Measurements from ENCODE around the gene TRIOBP.

DNA sequence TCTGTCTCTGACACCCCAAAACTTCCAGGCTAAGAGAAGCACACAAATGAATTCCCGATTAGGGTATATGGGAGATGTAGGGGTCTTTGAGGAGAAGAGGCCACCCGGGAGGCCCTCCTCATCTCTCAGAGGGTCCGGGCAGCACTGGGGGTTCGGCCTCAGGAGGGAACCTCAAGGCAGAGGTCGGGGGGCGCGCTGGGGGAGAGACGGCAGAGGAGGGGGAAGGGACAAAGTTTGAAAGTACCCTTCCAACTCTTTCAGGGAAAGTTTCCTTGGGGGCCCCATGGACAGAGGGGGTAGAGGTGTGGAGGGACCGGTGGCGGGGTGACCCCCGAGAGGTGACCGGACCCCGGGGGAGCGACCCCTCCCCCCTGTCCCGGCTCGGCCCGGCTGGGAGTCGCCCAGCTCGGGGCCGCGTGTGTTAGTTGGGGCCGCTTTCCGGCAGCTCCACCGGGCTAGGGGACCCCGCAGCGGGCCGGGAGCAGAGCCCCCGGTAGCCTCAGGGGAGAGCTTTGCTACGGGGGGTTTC is 107.6 kb downstream of the TRIOBP start:
- TF ChIP-seq SMAD9 (CRISPR knock-in tag; IDR thresholded peaks at IDR 0.05) (0 out of 2 replicates have a peak, but pooled peaks have one; percentile 4), MEF2D (CRISPR knock-in tag; IDR thresholded peaks at IDR 0.05) (no peak), RFX5 (IDR thresholded peaks at IDR 0.05; ENCODE audit: low read depth, low read length) (no peak), SIN3A (IDR thresholded peaks at IDR 0.05; ENCODE audit: borderline replicate concordance, low read depth, low read length) (no peak), POLR2AphosphoS5 (IDR thresholded peaks at IDR 0.05; ENCODE audit: low read depth, low read length) (no peak)
- TF ChIP-seq, protein P1, sequence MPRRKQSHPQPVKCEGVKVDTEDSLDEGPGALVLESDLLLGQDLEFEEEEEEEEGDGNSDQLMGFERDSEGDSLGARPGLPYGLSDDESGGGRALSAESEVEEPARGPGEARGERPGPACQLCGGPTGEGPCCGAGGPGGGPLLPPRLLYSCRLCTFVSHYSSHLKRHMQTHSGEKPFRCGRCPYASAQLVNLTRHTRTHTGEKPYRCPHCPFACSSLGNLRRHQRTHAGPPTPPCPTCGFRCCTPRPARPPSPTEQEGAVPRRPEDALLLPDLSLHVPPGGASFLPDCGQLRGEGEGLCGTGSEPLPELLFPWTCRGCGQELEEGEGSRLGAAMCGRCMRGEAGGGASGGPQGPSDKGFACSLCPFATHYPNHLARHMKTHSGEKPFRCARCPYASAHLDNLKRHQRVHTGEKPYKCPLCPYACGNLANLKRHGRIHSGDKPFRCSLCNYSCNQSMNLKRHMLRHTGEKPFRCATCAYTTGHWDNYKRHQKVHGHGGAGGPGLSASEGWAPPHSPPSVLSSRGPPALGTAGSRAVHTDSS (CRISPR knock-in tag; conservative IDR thresholded peaks at IDR 0.05), result no peak
- TF ChIP-seq, protein P2, sequence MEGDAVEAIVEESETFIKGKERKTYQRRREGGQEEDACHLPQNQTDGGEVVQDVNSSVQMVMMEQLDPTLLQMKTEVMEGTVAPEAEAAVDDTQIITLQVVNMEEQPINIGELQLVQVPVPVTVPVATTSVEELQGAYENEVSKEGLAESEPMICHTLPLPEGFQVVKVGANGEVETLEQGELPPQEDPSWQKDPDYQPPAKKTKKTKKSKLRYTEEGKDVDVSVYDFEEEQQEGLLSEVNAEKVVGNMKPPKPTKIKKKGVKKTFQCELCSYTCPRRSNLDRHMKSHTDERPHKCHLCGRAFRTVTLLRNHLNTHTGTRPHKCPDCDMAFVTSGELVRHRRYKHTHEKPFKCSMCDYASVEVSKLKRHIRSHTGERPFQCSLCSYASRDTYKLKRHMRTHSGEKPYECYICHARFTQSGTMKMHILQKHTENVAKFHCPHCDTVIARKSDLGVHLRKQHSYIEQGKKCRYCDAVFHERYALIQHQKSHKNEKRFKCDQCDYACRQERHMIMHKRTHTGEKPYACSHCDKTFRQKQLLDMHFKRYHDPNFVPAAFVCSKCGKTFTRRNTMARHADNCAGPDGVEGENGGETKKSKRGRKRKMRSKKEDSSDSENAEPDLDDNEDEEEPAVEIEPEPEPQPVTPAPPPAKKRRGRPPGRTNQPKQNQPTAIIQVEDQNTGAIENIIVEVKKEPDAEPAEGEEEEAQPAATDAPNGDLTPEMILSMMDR (CRISPR knock-in tag; IDR thresholded peaks at IDR 0.05), result no peak
- TF ChIP-seq, protein P3, sequence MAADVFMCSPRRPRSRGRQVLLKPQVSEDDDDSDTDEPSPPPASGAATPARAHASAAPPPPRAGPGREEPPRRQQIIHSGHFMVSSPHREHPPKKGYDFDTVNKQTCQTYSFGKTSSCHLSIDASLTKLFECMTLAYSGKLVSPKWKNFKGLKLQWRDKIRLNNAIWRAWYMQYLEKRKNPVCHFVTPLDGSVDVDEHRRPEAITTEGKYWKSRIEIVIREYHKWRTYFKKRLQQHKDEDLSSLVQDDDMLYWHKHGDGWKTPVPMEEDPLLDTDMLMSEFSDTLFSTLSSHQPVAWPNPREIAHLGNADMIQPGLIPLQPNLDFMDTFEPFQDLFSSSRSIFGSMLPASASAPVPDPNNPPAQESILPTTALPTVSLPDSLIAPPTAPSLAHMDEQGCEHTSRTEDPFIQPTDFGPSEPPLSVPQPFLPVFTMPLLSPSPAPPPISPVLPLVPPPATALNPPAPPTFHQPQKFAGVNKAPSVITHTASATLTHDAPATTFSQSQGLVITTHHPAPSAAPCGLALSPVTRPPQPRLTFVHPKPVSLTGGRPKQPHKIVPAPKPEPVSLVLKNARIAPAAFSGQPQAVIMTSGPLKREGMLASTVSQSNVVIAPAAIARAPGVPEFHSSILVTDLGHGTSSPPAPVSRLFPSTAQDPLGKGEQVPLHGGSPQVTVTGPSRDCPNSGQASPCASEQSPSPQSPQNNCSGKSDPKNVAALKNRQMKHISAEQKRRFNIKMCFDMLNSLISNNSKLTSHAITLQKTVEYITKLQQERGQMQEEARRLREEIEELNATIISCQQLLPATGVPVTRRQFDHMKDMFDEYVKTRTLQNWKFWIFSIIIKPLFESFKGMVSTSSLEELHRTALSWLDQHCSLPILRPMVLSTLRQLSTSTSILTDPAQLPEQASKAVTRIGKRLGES (CRISPR knock-in tag; IDR thresholded peaks at IDR 0.05; ENCODE audit: borderline replicate concordance), result no peak
- TF ChIP-seq, protein P4, sequence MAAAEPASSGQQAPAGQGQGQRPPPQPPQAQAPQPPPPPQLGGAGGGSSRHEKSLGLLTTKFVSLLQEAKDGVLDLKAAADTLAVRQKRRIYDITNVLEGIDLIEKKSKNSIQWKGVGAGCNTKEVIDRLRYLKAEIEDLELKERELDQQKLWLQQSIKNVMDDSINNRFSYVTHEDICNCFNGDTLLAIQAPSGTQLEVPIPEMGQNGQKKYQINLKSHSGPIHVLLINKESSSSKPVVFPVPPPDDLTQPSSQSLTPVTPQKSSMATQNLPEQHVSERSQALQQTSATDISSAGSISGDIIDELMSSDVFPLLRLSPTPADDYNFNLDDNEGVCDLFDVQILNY (CRISPR knock-in tag; conservative IDR thresholded peaks at IDR 0.05), result no peak
